ENCODE measurements around the gene ABCG1.

ABCG1 gene

DNA sequence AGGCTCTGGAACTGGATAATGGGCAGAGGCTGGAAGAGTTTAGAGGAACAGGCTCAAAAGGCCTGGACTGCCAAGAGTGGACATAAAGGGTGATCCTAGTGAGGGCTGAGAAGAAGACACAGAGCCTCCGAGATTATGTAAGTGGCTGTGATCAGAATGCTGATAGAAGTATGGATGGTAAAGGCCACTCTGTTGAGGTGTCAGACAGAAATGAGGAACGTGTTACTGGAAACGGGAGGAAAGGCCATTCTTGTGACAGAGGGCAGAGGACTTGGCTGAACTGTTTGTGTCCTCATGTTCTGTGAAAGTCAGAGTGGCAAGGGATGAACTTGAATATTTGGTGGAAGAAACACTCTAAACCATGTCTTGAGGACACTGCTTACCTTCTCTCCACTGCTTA, 6.7 kb upstream of the ABCG1 start:
- H3K9ac ChIP-seq (ENCODE audit: low read length) = no peak overlapping the region
- H3K4me3 ChIP-seq (ENCODE audit: low read length) = no peak overlapping the region
- H3K9me3 ChIP-seq (replicated peaks; ENCODE audit: insufficient read depth, low read length) = no peaks in the 10 kb centered on the region
- no peaks in the 10 kb centered on the region for H3K4me1 ChIP-seq (ENCODE audit: low read length)
- no peak for DNase-seq
- no peaks in the 10 kb centered on the region for H3F3A ChIP-seq (ENCODE audit: insufficient read depth, low read length)
- peaks cover 53% of the 10 kb centered on the region for H3K27me3 ChIP-seq (replicated peaks; ENCODE audit: insufficient read depth, low read length)
- H3K9me2 ChIP-seq (replicated peaks; ENCODE audit: insufficient read depth, low read length) = no peaks in the 10 kb centered on the region
- H2AFZ ChIP-seq (ENCODE audit: low read length) = no peak overlapping the region
- no peak overlapping the region for H3K4me2 ChIP-seq (ENCODE audit: low read depth, low read length)
- no peak overlapping the region for H3K27ac ChIP-seq (ENCODE audit: low read length)
- no peaks in the 10 kb centered on the region for H4K20me1 ChIP-seq (ENCODE audit: insufficient read depth, low read length)
- no peaks in the 10 kb centered on the region for H3K79me2 ChIP-seq (ENCODE audit: low read length)
- TF ChIP-seq EZH2phosphoT487 (IDR thresholded peaks at IDR 0.05; ENCODE audit: low read length) (no peak), EZH2 (optimal IDR thresholded peaks at IDR 0.05; ENCODE audit: low read depth, low read length) (no peak)
- TF ChIP-seq, protein P1, sequence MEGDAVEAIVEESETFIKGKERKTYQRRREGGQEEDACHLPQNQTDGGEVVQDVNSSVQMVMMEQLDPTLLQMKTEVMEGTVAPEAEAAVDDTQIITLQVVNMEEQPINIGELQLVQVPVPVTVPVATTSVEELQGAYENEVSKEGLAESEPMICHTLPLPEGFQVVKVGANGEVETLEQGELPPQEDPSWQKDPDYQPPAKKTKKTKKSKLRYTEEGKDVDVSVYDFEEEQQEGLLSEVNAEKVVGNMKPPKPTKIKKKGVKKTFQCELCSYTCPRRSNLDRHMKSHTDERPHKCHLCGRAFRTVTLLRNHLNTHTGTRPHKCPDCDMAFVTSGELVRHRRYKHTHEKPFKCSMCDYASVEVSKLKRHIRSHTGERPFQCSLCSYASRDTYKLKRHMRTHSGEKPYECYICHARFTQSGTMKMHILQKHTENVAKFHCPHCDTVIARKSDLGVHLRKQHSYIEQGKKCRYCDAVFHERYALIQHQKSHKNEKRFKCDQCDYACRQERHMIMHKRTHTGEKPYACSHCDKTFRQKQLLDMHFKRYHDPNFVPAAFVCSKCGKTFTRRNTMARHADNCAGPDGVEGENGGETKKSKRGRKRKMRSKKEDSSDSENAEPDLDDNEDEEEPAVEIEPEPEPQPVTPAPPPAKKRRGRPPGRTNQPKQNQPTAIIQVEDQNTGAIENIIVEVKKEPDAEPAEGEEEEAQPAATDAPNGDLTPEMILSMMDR (IDR thresholded peaks at IDR 0.05; ENCODE audit: low read length) = no peak
- no peaks in the 10 kb centered on the region for H3K36me3 ChIP-seq (replicated peaks; ENCODE audit: insufficient read depth, low read length)

DNA sequence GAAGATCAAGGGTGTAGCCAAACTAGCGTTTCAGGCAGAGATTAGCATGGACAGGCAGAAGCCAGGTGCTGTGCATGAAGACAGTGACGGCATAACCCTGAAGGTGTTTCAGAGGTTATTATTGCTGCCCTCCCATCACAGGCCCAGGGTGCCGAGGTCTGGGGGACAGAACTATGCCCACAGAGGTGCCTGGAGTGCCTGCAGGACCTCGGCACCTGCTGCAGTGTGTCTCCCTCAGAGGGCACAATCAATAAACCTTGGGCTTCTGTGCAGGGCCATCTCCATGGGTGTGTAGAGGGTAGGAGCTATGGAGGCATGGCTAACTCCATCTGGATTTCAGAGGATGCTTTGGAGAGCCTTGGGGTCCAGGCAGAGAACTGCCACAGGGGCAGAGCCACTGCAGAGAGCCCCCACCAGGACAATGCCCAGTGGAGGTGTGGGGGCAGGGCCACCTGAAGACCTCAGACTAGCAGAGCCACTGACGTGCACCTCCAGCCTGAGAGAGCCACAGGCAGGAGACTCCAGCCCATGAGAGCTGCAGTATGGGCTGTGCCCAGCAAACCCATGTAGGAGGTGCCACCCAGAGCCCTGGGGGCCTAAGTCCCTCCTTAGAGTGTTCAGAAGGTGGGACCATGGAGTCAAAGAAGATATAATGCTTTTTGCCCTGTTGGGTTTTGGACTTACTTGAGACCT, 5.7 kb upstream of the ABCG1 start:
- H3K4me2 ChIP-seq (ENCODE audit: low read depth, low read length) = no peak overlapping the region
- TF ChIP-seq, protein P1 (IDR thresholded peaks at IDR 0.05; ENCODE audit: low read length) = no peak
- TF ChIP-seq EZH2phosphoT487 (IDR thresholded peaks at IDR 0.05; ENCODE audit: low read length) (no peak), EZH2 (optimal IDR thresholded peaks at IDR 0.05; ENCODE audit: low read depth, low read length) (no peak)
- no peak overlapping the region for H3K9ac ChIP-seq (ENCODE audit: low read length)
- H3F3A ChIP-seq (ENCODE audit: insufficient read depth, low read length) = no peaks in the 10 kb centered on the region
- H4K20me1 ChIP-seq (ENCODE audit: insufficient read depth, low read length) = no peaks in the 10 kb centered on the region
- DNase-seq = no peak
- no peaks in the 10 kb centered on the region for H3K9me3 ChIP-seq (replicated peaks; ENCODE audit: insufficient read depth, low read length)
- H3K9me2 ChIP-seq (replicated peaks; ENCODE audit: insufficient read depth, low read length) = no peaks in the 10 kb centered on the region
- H3K4me3 ChIP-seq (ENCODE audit: low read length) = no peak overlapping the region
- H2AFZ ChIP-seq (ENCODE audit: low read length) = no peak overlapping the region
- no peaks in the 10 kb centered on the region for H3K79me2 ChIP-seq (ENCODE audit: low read length)
- H3K36me3 ChIP-seq (replicated peaks; ENCODE audit: insufficient read depth, low read length) = no peaks in the 10 kb centered on the region
- no peaks in the 10 kb centered on the region for H3K4me1 ChIP-seq (ENCODE audit: low read length)
- peaks cover 60% of the 10 kb centered on the region for H3K27me3 ChIP-seq (replicated peaks; ENCODE audit: insufficient read depth, low read length)
- no peak overlapping the region for H3K27ac ChIP-seq (ENCODE audit: low read length)

DNA sequence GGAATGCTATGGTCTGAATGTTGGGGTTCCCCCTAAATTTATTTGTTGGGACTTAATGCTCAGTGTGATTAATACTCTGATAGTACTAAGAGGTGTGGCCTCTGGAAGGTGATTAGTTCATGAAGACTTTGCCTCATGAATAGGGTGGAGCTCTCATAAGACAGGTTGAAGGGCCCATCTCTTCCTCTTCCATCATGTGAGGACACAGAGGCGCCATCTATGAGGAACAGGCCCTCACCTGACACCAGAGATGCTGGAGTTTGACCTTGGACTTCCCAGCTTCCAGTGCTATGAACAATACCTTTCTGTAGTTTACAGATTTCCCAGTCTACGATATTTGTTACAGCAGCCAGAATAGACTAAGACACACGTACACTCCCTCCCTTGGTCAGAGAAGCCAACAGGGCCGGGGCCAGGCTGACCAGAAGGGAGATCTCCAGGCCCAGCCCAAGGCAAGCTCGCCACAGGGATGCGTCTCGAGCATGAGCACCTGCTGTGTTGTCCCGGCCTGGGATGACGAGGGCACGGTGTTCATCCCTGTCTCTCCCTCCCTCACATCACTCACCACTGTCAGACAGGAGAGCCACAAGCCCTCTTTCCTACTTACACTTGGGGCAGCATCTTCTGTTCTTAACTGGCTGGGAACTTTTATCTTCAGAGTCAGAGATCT, 4.7 kb upstream of the ABCG1 start:
- Histone ChIP-seq H3F3A (ENCODE audit: insufficient read depth, low read length) (no peaks in the 10 kb centered on the region), H3K27me3 (replicated peaks; ENCODE audit: insufficient read depth, low read length) (peaks cover 60% of the 10 kb centered on the region), H3K9me2 (replicated peaks; ENCODE audit: insufficient read depth, low read length) (no peaks in the 10 kb centered on the region), H3K9me3 (replicated peaks; ENCODE audit: insufficient read depth, low read length) (no peaks in the 10 kb centered on the region), H3K79me2 (ENCODE audit: low read length) (no peaks in the 10 kb centered on the region), H3K9ac (ENCODE audit: low read length) (no peak overlapping the region), H3K27ac (ENCODE audit: low read length) (no peak overlapping the region), H3K4me1 (ENCODE audit: low read length) (no peaks in the 10 kb centered on the region), H3K4me3 (ENCODE audit: low read length) (no peak overlapping the region), H3K36me3 (replicated peaks; ENCODE audit: insufficient read depth, low read length) (no peaks in the 10 kb centered on the region), H2AFZ (ENCODE audit: low read length) (no peak overlapping the region), H4K20me1 (ENCODE audit: insufficient read depth, low read length) (no peaks in the 10 kb centered on the region), H3K4me2 (ENCODE audit: low read depth, low read length) (no peak overlapping the region)
- DNase-seq = no peak
- no peak for TF ChIP-seq EZH2 (optimal IDR thresholded peaks at IDR 0.05; ENCODE audit: low read depth, low read length)
- TF ChIP-seq EZH2phosphoT487 (IDR thresholded peaks at IDR 0.05; ENCODE audit: low read length) = no peak
- TF ChIP-seq, protein P1 (IDR thresholded peaks at IDR 0.05; ENCODE audit: low read length) = no peak
